DMS53 treated with DMSO at 0.1 percent for 48 hours (cell line): Measurements from ENCODE around the gene OARD1.
"Not testable (repeated sequence)": the region's sequence is repeated elsewhere in the genome, so short reads cannot be mapped to it uniquely, and the experiment has no call there.

Experiments
- DNase-seq: peaks from one replicate; lab custom pipeline; 2025; ENCODE audit not compliant: unreplicated experiment; lab: John Stamatoyannopoulos, UW

Gene OARD1

GRCh38 chr6:41027241-41027640 is 44.9 kb downstream of the OARD1 start:
- DNase-seq: peak; percentile 43

DNA sequence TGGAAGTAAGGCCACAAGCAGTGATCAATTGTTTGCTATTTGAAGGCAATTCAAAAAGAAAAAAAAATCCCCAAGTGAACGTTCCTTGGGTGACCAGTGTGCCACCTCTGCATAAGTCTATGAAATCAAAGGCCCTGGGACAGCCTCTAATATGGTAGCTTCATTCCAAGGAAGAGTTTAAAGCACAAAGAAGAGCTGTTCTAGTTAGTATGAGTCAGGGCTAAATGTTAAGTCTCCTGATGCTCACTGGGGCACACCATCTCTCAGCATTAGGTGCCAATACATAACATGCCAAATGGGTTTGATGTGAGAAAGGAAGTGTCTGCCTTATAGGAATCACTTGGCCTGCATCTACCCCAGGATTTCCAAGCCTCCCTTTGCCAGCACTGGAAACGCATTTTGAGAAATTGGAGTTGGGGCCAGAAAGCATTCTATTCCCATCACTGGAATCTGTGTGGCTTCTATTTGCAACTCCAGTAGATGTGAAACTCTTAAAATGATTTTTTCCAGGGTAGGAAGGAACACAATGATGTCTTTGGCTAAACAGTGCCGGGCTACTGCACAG is 46.1 kb downstream of the OARD1 start:
- DNase-seq: no peak

DNA sequence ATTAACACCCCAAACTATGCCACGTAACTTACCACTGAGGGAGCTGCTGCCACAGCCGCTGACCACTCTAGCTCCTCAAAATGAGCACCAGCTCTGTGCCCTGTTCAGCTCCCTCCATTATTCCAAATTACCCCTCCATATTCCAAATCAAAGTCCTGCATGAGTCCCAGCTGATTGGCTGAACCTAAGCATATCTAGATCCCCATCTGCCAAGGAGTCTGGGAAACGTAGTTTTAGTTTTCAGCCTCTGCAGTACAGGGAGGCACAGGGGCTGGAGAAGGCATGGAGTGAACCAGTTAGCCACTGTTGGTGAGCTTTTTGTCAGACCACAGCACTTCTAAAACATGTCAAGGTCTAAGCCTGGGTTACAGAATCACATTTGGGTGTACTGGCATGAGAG is 49.0 kb downstream of the OARD1 start:
- DNase-seq: no peak

GRCh38 chr6:41022294-41022693 is 49.9 kb downstream of the OARD1 start:
- DNase-seq: peak; percentile 9

DNA sequence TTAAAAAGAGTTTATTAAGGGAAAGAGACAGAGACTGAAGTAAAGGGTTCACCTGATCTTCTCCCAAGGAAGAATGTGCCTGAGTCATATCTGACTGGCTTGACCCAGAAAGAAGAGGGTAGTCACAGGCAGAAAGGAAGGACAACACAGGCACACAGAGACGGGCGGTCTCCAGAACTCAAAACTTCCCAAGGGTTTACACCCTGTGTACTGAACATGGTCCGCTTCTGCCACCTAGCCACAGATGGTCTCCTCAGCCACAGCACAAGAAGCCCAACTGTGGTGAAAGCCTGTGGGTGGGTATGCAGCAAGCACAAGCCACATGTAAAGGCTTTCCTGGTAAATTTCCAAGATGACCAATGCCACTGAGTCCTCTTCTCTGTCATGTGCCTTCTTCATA is 50.3 kb downstream of the OARD1 start:
- no peak for DNase-seq

DNA sequence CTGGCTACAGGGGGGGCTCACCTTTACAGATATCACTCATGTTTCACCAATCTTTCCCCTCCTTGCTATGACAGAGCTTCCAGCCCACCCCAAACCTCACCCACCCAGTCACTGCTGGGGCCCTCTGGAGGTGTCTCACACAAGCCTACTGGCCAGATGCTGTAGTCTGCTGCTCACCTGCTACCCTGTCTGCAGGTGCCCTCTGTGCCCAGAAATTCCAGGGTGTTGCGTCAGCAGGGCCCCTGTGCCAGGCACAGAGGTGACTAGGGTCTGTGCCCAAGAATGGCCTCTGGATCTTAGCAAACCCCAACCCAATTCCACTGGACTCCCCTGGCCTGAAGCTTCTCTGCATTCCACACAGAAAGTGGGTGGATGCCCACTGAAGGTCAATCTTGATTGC is 54.5 kb downstream of the OARD1 start:
- DNase-seq: no peak

DNA sequence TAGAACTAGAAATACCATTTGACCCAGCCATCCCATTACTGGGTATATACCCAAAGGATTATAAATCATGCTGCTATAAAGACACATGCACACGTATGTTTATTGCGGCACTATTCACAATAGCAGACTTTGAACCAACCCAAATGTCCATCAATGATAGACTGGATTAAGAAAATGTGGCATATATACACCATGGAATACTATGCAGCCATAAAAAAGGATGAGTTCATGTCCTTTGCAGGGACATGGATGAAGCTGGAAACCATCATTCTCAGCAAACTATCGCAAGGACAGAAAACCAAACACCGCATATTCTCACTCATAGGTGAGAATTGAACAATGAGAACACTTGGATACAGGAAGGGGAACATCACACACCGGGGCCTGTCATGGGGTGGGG is 56.3 kb downstream of the OARD1 start:
- not testable (repeated sequence) for DNase-seq

GRCh38 chr6:41014780-41015179 is 57.4 kb downstream of the OARD1 start:
- DNase-seq: no peak
